ENCODE results near the gene SLC35E2B. TPM values are rescaled to one million over a fixed set of nuclear protein-coding genes. Genes with fewer than 3 reads are reported as not detected.
"Not testable (repeated sequence)": the region's sequence is repeated elsewhere in the genome, so short reads cannot be mapped to it uniquely, and the experiment has no call there.

Gene SLC35E2B
- total RNA-seq, 2 donors from 2014 or later, result 67.5 to 87.3 TPM

GRCh38 chr1:1636621-1637478, 55.7 kb downstream of the SLC35E2B start:
- H3K27me3 Mint-ChIP-seq; H3K9me3 ChIP-seq (ENCODE audit: control insufficient read depth, low read length, poor library complexity, severe bottlenecking); H3K4me1 Mint-ChIP-seq; H3K27ac Mint-ChIP-seq; H3K4me3 Mint-ChIP-seq; H3K36me3 Mint-ChIP-seq (ENCODE audit: low read depth); ATAC-seq: not testable (repeated sequence)
- DNase-seq, result peak in 1 of 3 donors; percentile 1

- H3K4me1 Mint-ChIP-seq; H3K27me3 Mint-ChIP-seq; H3K27ac Mint-ChIP-seq; DNase-seq; H3K4me3 Mint-ChIP-seq; H3K9me3 ChIP-seq (ENCODE audit: control insufficient read depth, low read length, poor library complexity, severe bottlenecking); H3K36me3 Mint-ChIP-seq (ENCODE audit: low read depth); ATAC-seq: not testable (repeated sequence)
These were observed 58.0 kb downstream of the SLC35E2B start for GRCh38 chr1:1634613-1635012.

- ATAC-seq, result not testable (repeated sequence)
These were observed 59.2 kb downstream of the SLC35E2B start for GRCh38 chr1:1633409-1633808.

GRCh38 chr1:1631782-1632420, 60.7 kb downstream of the SLC35E2B start, which contains the start of gene MMP23B:
TSS of gene MMP23B (plus strand) at chr1:1632173. CDS start at chr1:1632219, 46 bp downstream.
- Mint-ChIP-seq H3K36me3 (ENCODE audit: low read depth) (no peaks in the 10 kb centered on the region), H3K27ac (no peak within 1 kb of the TSS), H3K4me3 (peak within 1 kb of the TSS; percentile 86), H3K4me1 (peaks cover 2% of the 10 kb centered on the region), H3K27me3 (no peaks in the 10 kb centered on the region)
- H3K9me3 ChIP-seq (ENCODE audit: control insufficient read depth, low read length, poor library complexity, severe bottlenecking), result no peaks in the 10 kb centered on the region
- DNase-seq, result no peak
- no peak for ATAC-seq

More at GRCh38 chr1:1633409-1633808, 59.2 kb downstream of the SLC35E2B start:
- H3K27ac Mint-ChIP-seq; H3K27me3 Mint-ChIP-seq; H3K9me3 ChIP-seq (ENCODE audit: control insufficient read depth, low read length, poor library complexity, severe bottlenecking); DNase-seq; H3K36me3 Mint-ChIP-seq (ENCODE audit: low read depth); H3K4me3 Mint-ChIP-seq; H3K4me1 Mint-ChIP-seq: not testable (repeated sequence)

GRCh38 chr1:1630965-1631781, 61.4 kb downstream of the SLC35E2B start:
- ATAC-seq, result no peak
- no peaks in the 10 kb centered on the region for H3K9me3 ChIP-seq (ENCODE audit: control insufficient read depth, low read length, poor library complexity, severe bottlenecking)
- no peaks in the 10 kb centered on the region for H3K36me3 Mint-ChIP-seq (ENCODE audit: low read depth)
- no peak for DNase-seq
- H3K4me1 Mint-ChIP-seq, result peaks cover 2% of the 10 kb centered on the region
- H3K27me3 Mint-ChIP-seq, result no peaks in the 10 kb centered on the region
- no peak overlapping the region for H3K27ac Mint-ChIP-seq
- H3K4me3 Mint-ChIP-seq, result peak overlapping the region; percentile 86

- no peaks in the 10 kb centered on the region for H3K9me3 ChIP-seq (ENCODE audit: control insufficient read depth, low read length, poor library complexity, severe bottlenecking)
- H3K4me3 Mint-ChIP-seq, result peak overlapping the region; percentile 86
- peaks cover 5% of the 10 kb centered on the region for H3K4me1 Mint-ChIP-seq
- DNase-seq (peak; percentile 92 to 95 (median 94)), ATAC-seq (peak; percentile 81)
- no peaks in the 10 kb centered on the region for H3K36me3 Mint-ChIP-seq (ENCODE audit: low read depth)
- peak overlapping the region; percentile 41 for H3K27ac Mint-ChIP-seq
- H3K27me3 Mint-ChIP-seq, result no peaks in the 10 kb centered on the region
These were observed 62.2 kb downstream of the SLC35E2B start for GRCh38 chr1:1630191-1630964.

- no peaks in the 10 kb centered on the region for H3K36me3 Mint-ChIP-seq (ENCODE audit: low read depth)
- peak; percentile 67 for ATAC-seq
These were observed 63.0 kb downstream of the SLC35E2B start for GRCh38 chr1:1629430-1630190.

GRCh38 chr1:1628754-1629429, 63.7 kb downstream of the SLC35E2B start:
- H3K27ac Mint-ChIP-seq, result no peak overlapping the region
- peak; percentile 5 for ATAC-seq
- peak overlapping the region; percentile 81 for H3K4me3 Mint-ChIP-seq
- no peaks in the 10 kb centered on the region for H3K36me3 Mint-ChIP-seq (ENCODE audit: low read depth)
- DNase-seq, result no peak
- peaks cover 5% of the 10 kb centered on the region for H3K4me1 Mint-ChIP-seq
- no peaks in the 10 kb centered on the region for H3K27me3 Mint-ChIP-seq
- no peaks in the 10 kb centered on the region for H3K9me3 ChIP-seq (ENCODE audit: control insufficient read depth, low read length, poor library complexity, severe bottlenecking)

More at GRCh38 chr1:1629430-1630190, 63.0 kb downstream of the SLC35E2B start:
- Mint-ChIP-seq H3K4me3 (peak overlapping the region; percentile 81), H3K4me1 (peaks cover 5% of the 10 kb centered on the region), H3K27me3 (no peaks in the 10 kb centered on the region), H3K27ac (peak overlapping the region; percentile 41)
- peak; percentile 56 to 70 (median 57) for DNase-seq
- no peaks in the 10 kb centered on the region for H3K9me3 ChIP-seq (ENCODE audit: control insufficient read depth, low read length, poor library complexity, severe bottlenecking)

- no peaks in the 10 kb centered on the region for H3K27me3 Mint-ChIP-seq
- H3K9me3 ChIP-seq (ENCODE audit: control insufficient read depth, low read length, poor library complexity, severe bottlenecking), result no peaks in the 10 kb centered on the region
- peak overlapping the region; percentile 81 for H3K4me3 Mint-ChIP-seq
- peak in 1 of 3 donors; percentile 5 for DNase-seq
- no peak overlapping the region for H3K27ac Mint-ChIP-seq
- H3K36me3 Mint-ChIP-seq (ENCODE audit: low read depth), result no peaks in the 10 kb centered on the region
- peaks cover 5% of the 10 kb centered on the region for H3K4me1 Mint-ChIP-seq
- ATAC-seq, result no peak
These were observed 64.5 kb downstream of the SLC35E2B start for GRCh38 chr1:1627829-1628753.

GRCh38 chr1:1627261-1627828, 65.2 kb downstream of the SLC35E2B start:
- H3K27ac Mint-ChIP-seq, result no peak overlapping the region

More at GRCh38 chr1:1627261-1627828, 65.2 kb downstream of the SLC35E2B start:
- ATAC-seq (no peak), DNase-seq (peak in 1 of 3 donors; percentile 3)
- no peaks in the 10 kb centered on the region for H3K9me3 ChIP-seq (ENCODE audit: control insufficient read depth, low read length, poor library complexity, severe bottlenecking)
- Mint-ChIP-seq H3K27me3 (no peaks in the 10 kb centered on the region), H3K4me3 (no peak overlapping the region), H3K36me3 (ENCODE audit: low read depth) (no peaks in the 10 kb centered on the region), H3K4me1 (peaks cover 7% of the 10 kb centered on the region)
